KMS-11 (cell line): ENCODE results near the gene SCN3A.

Experiments used
- H2AFZ ChIP-seq: fragments of 200-600 bp; sonication (generic); 2 replicates; pipeline ENCODE4 v1.6.1; 2016; ENCODE audit warnings: antibody characterized with exemption, mixed run types, low read depth
- H3K27ac ChIP-seq: fragments of 200-600 bp; sonication (generic); 2 replicates; pipeline ENCODE4 v1.6.1; 2016; ENCODE audit warnings: mild to moderate bottlenecking, mixed run types
- H3K27me3 ChIP-seq: fragments of 200-600 bp; sonication (generic); 2 replicates; pipeline ENCODE4 v1.6.1; 2017; ENCODE audit warnings: mild to moderate bottlenecking, low read depth, mixed run types, moderate library complexity; ENCODE audit not compliant: insufficient read depth
- H3K36me3 ChIP-seq: fragments of 200-600 bp; sonication (generic); 2 replicates; pipeline ENCODE4 v1.6.1; 2017; ENCODE audit warnings: mild to moderate bottlenecking, mixed run types; ENCODE audit not compliant: insufficient read depth
- H3K4me1 ChIP-seq: fragments of 200-600 bp; sonication (generic); 2 replicates; pipeline ENCODE4 v1.6.1; 2016; ENCODE audit warnings: mild to moderate bottlenecking, low read depth, mixed run types; ENCODE audit not compliant: poor library complexity, severe bottlenecking
- H3K4me2 ChIP-seq: fragments of 200-600 bp; sonication (generic); 2 replicates; pipeline ENCODE4 v1.7.0; 2016; ENCODE audit warnings: mild to moderate bottlenecking, mixed run types
- H3K4me3 ChIP-seq: fragments of 200-600 bp; sonication (generic); IDR thresholded peaks from 2 replicates; pipeline ENCODE4 v1.6.1; 2017; ENCODE audit warnings: low read depth, low read length, mixed read lengths; ENCODE audit not compliant: insufficient read depth
- H3K79me2 ChIP-seq: fragments of 200-600 bp; sonication (generic); 2 replicates; pipeline ENCODE4 v1.6.1; 2016; ENCODE audit warnings: low read depth, mixed run types; ENCODE audit not compliant: insufficient read depth
- H3K9ac ChIP-seq: fragments of 200-600 bp; sonication (generic); 2 replicates; pipeline ENCODE4 v1.6.1; 2016; ENCODE audit warnings: mild to moderate bottlenecking, mixed run types
- H4K20me1 ChIP-seq: fragments of 200-600 bp; sonication (generic); 2 replicates; pipeline ENCODE4 v1.6.1; 2016; ENCODE audit warnings: mild to moderate bottlenecking, mixed run types; ENCODE audit not compliant: insufficient read depth
- CTCF ChIP-seq: fragments of 200-600 bp; sonication (generic); conservative IDR thresholded peaks from 2 replicates; pipeline ENCODE4 v1.6.1; 2017; ENCODE audit warnings: low read depth, mild to moderate bottlenecking, antibody characterized with exemption, low read length, moderate library complexity, mixed read lengths

SCN3A gene

DNA sequence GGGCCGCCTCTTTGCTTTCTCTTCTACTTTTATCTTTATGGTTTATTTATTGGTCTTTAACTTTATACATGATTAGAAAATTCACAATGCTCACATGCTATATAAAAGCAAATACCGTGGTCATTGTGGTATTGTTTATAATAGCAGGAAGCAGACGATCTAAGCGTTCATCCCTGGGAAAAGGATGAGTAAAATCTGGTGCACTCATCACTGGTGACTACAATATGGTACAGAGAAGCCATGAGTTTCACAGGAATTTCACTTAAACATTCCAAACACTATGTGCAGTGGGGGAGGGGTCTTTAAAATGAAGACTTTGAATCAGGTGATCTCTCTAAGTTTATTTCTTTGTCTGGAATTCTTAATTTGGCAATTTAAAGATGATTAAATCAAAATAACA, 97.9 kb downstream of the SCN3A start:
- H3K27ac ChIP-seq = no peak overlapping the region
- H4K20me1 ChIP-seq = no peaks in the 10 kb centered on the region
- H3K9ac ChIP-seq = no peak overlapping the region
- H3K4me2 ChIP-seq = no peak overlapping the region
- no peaks in the 10 kb centered on the region for H3K4me1 ChIP-seq
- no peak overlapping the region for H2AFZ ChIP-seq
- H3K36me3 ChIP-seq = no peaks in the 10 kb centered on the region
- no peak overlapping the region for H3K4me3 ChIP-seq
- H3K27me3 ChIP-seq = no peaks in the 10 kb centered on the region
- TF ChIP-seq CTCF = no peak
- H3K79me2 ChIP-seq = no peaks in the 10 kb centered on the region

- Histone ChIP-seq H2AFZ (no peak overlapping the region), H3K36me3 (no peaks in the 10 kb centered on the region), H3K9ac (no peak overlapping the region), H3K79me2 (no peaks in the 10 kb centered on the region), H3K27me3 (no peaks in the 10 kb centered on the region), H3K4me3 (no peak overlapping the region), H4K20me1 (no peaks in the 10 kb centered on the region), H3K4me2 (no peak overlapping the region), H3K27ac (no peak overlapping the region), H3K4me1 (no peaks in the 10 kb centered on the region)
- no peak for TF ChIP-seq CTCF
Observed at GRCh38 chr2:165087933-165088901, 115.6 kb downstream of the SCN3A start.

DNA sequence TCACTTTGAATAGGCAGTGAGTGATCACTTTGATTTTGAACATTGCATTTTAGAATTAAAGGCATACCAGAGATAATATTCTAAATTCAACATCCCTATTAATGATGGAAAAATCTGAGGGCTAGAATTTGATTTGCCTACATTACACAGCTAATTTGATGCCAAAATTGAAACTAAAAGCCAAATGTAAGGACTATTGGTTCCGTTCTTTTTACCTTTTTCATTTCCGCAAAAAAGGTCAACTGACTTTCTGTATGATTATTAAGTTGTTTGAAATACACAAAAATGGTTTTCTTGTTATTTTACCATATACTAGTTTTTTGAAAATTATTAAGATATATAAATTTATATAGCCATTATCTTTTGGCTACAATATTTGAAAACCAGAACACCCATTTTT, 117.5 kb downstream of the SCN3A start:
- no peaks in the 10 kb centered on the region for H3K4me1 ChIP-seq
- no peak overlapping the region for H3K4me3 ChIP-seq
- no peaks in the 10 kb centered on the region for H4K20me1 ChIP-seq
- no peaks in the 10 kb centered on the region for H3K27me3 ChIP-seq
- H2AFZ ChIP-seq = no peak overlapping the region
- no peak for TF ChIP-seq CTCF
- no peaks in the 10 kb centered on the region for H3K36me3 ChIP-seq
- no peaks in the 10 kb centered on the region for H3K79me2 ChIP-seq
- H3K4me2 ChIP-seq = no peak overlapping the region
- H3K9ac ChIP-seq = no peak overlapping the region
- no peak overlapping the region for H3K27ac ChIP-seq

GRCh38 chr2:165083326-165083725, 120.5 kb downstream of the SCN3A start:
- H4K20me1 ChIP-seq = no peaks in the 10 kb centered on the region

More at GRCh38 chr2:165083326-165083725, 120.5 kb downstream of the SCN3A start:
- Histone ChIP-seq H2AFZ (no peak overlapping the region), H3K4me3 (no peak overlapping the region), H3K9ac (no peak overlapping the region), H3K36me3 (no peaks in the 10 kb centered on the region), H3K27me3 (no peaks in the 10 kb centered on the region), H3K4me1 (peaks cover 14% of the 10 kb centered on the region), H3K79me2 (no peaks in the 10 kb centered on the region), H3K27ac (no peak overlapping the region), H3K4me2 (no peak overlapping the region)
- TF ChIP-seq CTCF = no peak
